Skin of body (tissue), 2 donors: ENCODE measurements around the gene RNF17. TPM values are rescaled to one million over a fixed set of nuclear protein-coding genes. Genes with fewer than 3 reads are reported as not detected.

ENCODE experiments used
- DNase-seq: peaks from one replicate; lab custom pipeline; 2025; lab: John Stamatoyannopoulos, UW
- total RNA-seq: library from RNA; depleted of rRNA; stranded (reverse); fragments of >200 nt; gene quantifications from one replicate; pipeline ENCODE4 v1.2.3, GENCODE V29; 2014

The RNF17 gene
- total RNA-seq, 1 donor from 2014 or later, result not detected

- DNase-seq, result no peak
Observed at GRCh38 chr13:24897293-24897692, 133.3 kb downstream of the RNF17 start.

GRCh38 chr13:24899601-24900000 is 135.6 kb downstream of the RNF17 start:
- DNase-seq, result no peak

- DNase-seq, result no peak
Observed at GRCh38 chr13:24900507-24900906, 136.5 kb downstream of the RNF17 start.

- DNase-seq, result no peak
Observed at GRCh38 chr13:24905242-24905641, 141.3 kb downstream of the RNF17 start.

- no peak for DNase-seq
Observed at GRCh38 chr13:24906268-24906667, 142.3 kb downstream of the RNF17 start.

- DNase-seq, result no peak
Observed at GRCh38 chr13:24910502-24911132, 146.6 kb downstream of the RNF17 start.

GRCh38 chr13:24911133-24911908 is 147.4 kb downstream of the RNF17 start:
- no peak for DNase-seq

- no peak for DNase-seq
Observed at GRCh38 chr13:24916464-24916863, 152.5 kb downstream of the RNF17 start.

GRCh38 chr13:24921003-24921402 is 157.0 kb downstream of the RNF17 start:
- no peak for DNase-seq

GRCh38 chr13:24921881-24922280 is 157.9 kb downstream of the RNF17 start:
- DNase-seq, result no peak

GRCh38 chr13:24922387-24922744 is 158.4 kb downstream of the RNF17 start:
- DNase-seq, result no peak

- DNase-seq, result peak; percentile 96
Observed at GRCh38 chr13:24922745-24923591, 159.0 kb downstream of the RNF17 start.

GRCh38 chr13:24925318-24926231 is 161.6 kb downstream of the RNF17 start:
- DNase-seq, result no peak

GRCh38 chr13:24927810-24928404 is 163.9 kb downstream of the RNF17 start:
- no peak for DNase-seq

- DNase-seq, result no peak
Observed at GRCh38 chr13:24929196-24929595, 165.2 kb downstream of the RNF17 start.

Other genes with a start within 250 kb of the RNF17 start
- 7.2 TPM for gene ATP12A, start 83.8 kb upstream of the RNF17 start, total RNA-seq